ENCODE measurements around the gene HOXD10. TPM values are rescaled to one million over a fixed set of nuclear protein-coding genes. Genes with fewer than 3 reads are reported as not detected.

Gene HOXD10
- total RNA-seq, 1 donor from 2014 or later = not detected

GRCh38 chr2:176096243-176096985, 20.2 kb upstream of the HOXD10 start:
- H3K4me3 ChIP-seq = no peak overlapping the region
- peaks cover 100% of the 10 kb centered on the region for H3K27me3 ChIP-seq
- no peaks in the 10 kb centered on the region for H3K36me3 ChIP-seq
- no peak overlapping the region for H3K9ac ChIP-seq
- no peaks in the 10 kb centered on the region for H3K9me3 ChIP-seq (ENCODE audit: low read depth)
- TF ChIP-seq EZH2 (IDR thresholded peaks at IDR 0.05) = peak; percentile 61
- no peak for TF ChIP-seq CTCF (IDR thresholded peaks at IDR 0.05)
- TF ChIP-seq EZH2phosphoT487 (IDR thresholded peaks at IDR 0.05) = no peak
- Mint-ChIP-seq H3K27me3 (ENCODE audit: insufficient read depth, low read depth) (peaks cover 90% of the 10 kb centered on the region), H3K27ac (no peak overlapping the region), H3K4me1 (peaks cover 10% of the 10 kb centered on the region), H3K9me3 (peaks cover 2% of the 10 kb centered on the region), H3K36me3 (no peaks in the 10 kb centered on the region), H3K4me3 (peak overlapping the region; percentile 57)
- H4K20me1 ChIP-seq (ENCODE audit: low read depth) = peaks cover 93% of the 10 kb centered on the region
- H3F3A ChIP-seq (ENCODE audit: low read depth) = no peaks in the 10 kb centered on the region
- H2AFZ ChIP-seq (replicated peaks) = no peak overlapping the region
- no peak overlapping the region for H3K27ac ChIP-seq
- no peak overlapping the region for H3K4me2 ChIP-seq
- H3K4me1 ChIP-seq = no peaks in the 10 kb centered on the region
- no peaks in the 10 kb centered on the region for H3K79me2 ChIP-seq (ENCODE audit: low read depth)
- no peak for DNase-seq (ENCODE audit: low spot score)

DNA sequence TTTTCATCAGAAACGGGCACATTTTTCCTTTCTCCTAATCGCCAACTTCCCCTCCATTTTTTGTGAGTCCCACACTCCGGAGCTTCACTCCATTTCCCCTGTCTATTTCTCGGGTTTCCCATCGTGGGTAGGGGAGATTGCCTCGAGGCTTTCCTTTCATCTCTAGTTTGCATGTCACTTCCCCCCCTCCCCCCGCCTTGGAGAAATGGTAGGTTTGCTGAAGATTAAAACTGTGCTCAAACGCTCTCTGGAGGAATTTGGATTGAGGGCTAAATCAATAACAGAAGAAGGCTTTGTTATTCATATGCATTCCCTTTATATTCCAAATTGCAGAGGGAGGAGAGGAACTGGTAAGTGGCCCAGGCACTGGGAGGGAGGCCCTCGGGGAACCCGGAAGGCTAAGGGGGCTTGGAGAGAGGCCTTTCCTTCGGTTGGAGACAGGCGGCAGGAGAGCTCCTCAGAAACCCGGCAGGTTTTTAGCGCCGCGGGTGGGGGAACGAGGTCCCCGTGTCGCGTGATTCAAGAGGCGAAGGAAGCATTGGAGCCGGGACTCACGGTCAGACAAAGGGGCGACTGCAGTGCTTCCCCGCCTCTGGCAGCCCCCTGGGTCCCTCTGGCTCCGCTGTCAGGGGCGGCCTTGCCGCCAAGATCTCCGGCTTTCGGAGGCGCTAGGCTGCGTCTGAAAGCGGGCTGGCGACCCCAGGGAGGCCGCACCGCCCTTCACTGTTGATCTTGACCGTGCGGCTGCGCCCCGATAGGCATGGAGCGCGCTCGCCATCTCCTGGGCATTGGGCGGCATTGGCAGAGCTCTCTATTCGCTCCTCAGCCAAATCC, 19.4 kb upstream of the HOXD10 start:
- Histone ChIP-seq H2AFZ (replicated peaks) (no peak overlapping the region), H3K79me2 (ENCODE audit: low read depth) (no peaks in the 10 kb centered on the region), H4K20me1 (ENCODE audit: low read depth) (peaks cover 93% of the 10 kb centered on the region), H3K36me3 (no peaks in the 10 kb centered on the region), H3K27ac (no peak overlapping the region), H3K4me1 (no peaks in the 10 kb centered on the region), H3K9me3 (ENCODE audit: low read depth) (no peaks in the 10 kb centered on the region), H3K27me3 (peaks cover 100% of the 10 kb centered on the region), H3K4me2 (no peak overlapping the region), H3K4me3 (no peak overlapping the region), H3K9ac (no peak overlapping the region), H3F3A (ENCODE audit: low read depth) (no peaks in the 10 kb centered on the region)
- Mint-ChIP-seq H3K27me3 (ENCODE audit: insufficient read depth, low read depth) (peaks cover 90% of the 10 kb centered on the region), H3K4me3 (peak overlapping the region; percentile 57), H3K4me1 (peaks cover 4% of the 10 kb centered on the region), H3K9me3 (peaks cover 3% of the 10 kb centered on the region), H3K27ac (no peak overlapping the region), H3K36me3 (no peaks in the 10 kb centered on the region)
- peak; percentile 64 for TF ChIP-seq CTCF (IDR thresholded peaks at IDR 0.05)
- TF ChIP-seq EZH2phosphoT487 (IDR thresholded peaks at IDR 0.05) = peak; percentile 37
- TF ChIP-seq EZH2 (IDR thresholded peaks at IDR 0.05) = peak; percentile 58
- DNase-seq (ENCODE audit: low spot score) = peak; percentile 66

GRCh38 chr2:176097820-176098365, 18.7 kb upstream of the HOXD10 start:
- no peaks in the 10 kb centered on the region for H3K4me1 ChIP-seq
- no peak overlapping the region for H3K9ac ChIP-seq
- Mint-ChIP-seq H3K27me3 (ENCODE audit: insufficient read depth, low read depth) (peaks cover 96% of the 10 kb centered on the region), H3K4me3 (peak overlapping the region; percentile 22), H3K4me1 (peaks cover 4% of the 10 kb centered on the region), H3K36me3 (no peaks in the 10 kb centered on the region), H3K9me3 (peaks cover 6% of the 10 kb centered on the region), H3K27ac (no peak overlapping the region)
- H3K36me3 ChIP-seq = no peaks in the 10 kb centered on the region
- no peaks in the 10 kb centered on the region for H3K9me3 ChIP-seq (ENCODE audit: low read depth)
- no peak overlapping the region for H3K4me2 ChIP-seq
- no peak overlapping the region for H2AFZ ChIP-seq (replicated peaks)
- H3K4me3 ChIP-seq = no peak overlapping the region
- TF ChIP-seq EZH2phosphoT487 (IDR thresholded peaks at IDR 0.05) (no peak), EZH2 (IDR thresholded peaks at IDR 0.05) (peak; percentile 81)
- peaks cover 100% of the 10 kb centered on the region for H3K27me3 ChIP-seq
- H3K27ac ChIP-seq = no peak overlapping the region
- peaks cover 96% of the 10 kb centered on the region for H4K20me1 ChIP-seq (ENCODE audit: low read depth)
- no peaks in the 10 kb centered on the region for H3K79me2 ChIP-seq (ENCODE audit: low read depth)
- DNase-seq (ENCODE audit: low spot score) = no peak
- no peaks in the 10 kb centered on the region for H3F3A ChIP-seq (ENCODE audit: low read depth)
